Panc1 (cell line): ENCODE results near the gene MAST4.

Experiments
- CTCF ChIP-seq: fragments of 450-650 bp; IDR thresholded peaks from 2 replicates; pipeline ENCODE4 v1.5.1; 2017; ENCODE audit warnings: mild to moderate bottlenecking
- POLR2AphosphoS5 ChIP-seq: IDR thresholded peaks from 2 replicates; pipeline ENCODE4 v1.6.1; 2012; ENCODE audit warnings: mild to moderate bottlenecking, low read depth, low read length, moderate library complexity
- REST ChIP-seq, 2 experiments: IDR thresholded peaks; 2 replicates each; pipeline ENCODE4 v1.6.1; 2011 to 2012; ENCODE audit warnings: low read depth in 2 of 2, control low read depth in 1 of 2, low read length in 1 of 2, mild to moderate bottlenecking in 1 of 2, moderate library complexity in 1 of 2; ENCODE audit not compliant: insufficient read depth in 1 of 2
- TCF7L2 ChIP-seq: IDR thresholded peaks from 2 replicates; pipeline ENCODE4 v1.6.1; 2011; ENCODE audit warnings: mild to moderate bottlenecking, low read depth, low read length, inconsistent platforms

- no peak for TF ChIP-seq CTCF
- no peak for TF ChIP-seq REST (IDR thresholded peaks at IDR 0.05; ENCODE audit: insufficient read depth in 1 of 2, low read depth in 2 of 2, low read length in 1 of 2)
- no peak for TF ChIP-seq POLR2AphosphoS5
- no peak for TF ChIP-seq TCF7L2
These were observed 276.6 kb downstream of the MAST4 start for GRCh38 chr5:66872736-66873331.
